ENCODE measurements around the gene TTN. TPM values are rescaled to one million over a fixed set of nuclear protein-coding genes. Genes with fewer than 3 reads are reported as not detected.

Gene TTN
- total RNA-seq, 4 donors from 2014 or later = 0.21 to 2.1 (median 0.76) TPM

DNA sequence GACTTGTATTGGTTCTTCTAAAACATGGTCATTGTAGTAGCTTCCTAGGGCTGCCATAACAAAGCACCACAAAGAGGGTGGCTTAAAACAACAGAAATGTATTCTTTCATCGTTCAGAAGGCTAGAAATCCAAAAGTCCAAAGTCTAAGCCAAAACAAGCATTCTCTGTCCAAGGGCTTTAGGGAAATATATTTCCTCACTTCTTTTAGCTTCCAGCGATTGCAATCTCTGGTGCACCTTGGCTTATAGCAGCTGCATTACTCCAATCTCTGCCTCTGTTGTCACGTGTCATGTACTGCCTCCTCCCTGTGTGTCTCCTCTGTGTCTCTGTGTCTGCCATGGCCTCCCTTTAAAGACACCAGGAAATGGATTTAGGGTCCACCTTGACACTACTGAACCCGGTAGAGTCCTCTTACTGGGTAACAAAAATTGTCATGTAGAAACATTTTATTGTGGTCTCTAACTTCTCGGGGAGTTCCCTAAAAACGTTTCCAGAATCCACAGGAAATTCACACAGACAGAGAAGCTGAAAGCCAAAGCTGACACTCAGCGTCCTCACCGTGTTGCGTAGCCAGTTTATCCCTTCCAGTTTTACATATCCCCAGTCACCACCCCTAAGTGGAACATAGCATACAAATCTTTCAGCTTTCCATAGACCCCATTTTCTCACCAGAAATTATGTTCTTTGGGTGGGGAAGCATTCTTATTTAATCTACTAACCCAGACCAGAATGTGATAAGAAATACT, 20.7 kb upstream of the TTN start:
- Histone ChIP-seq H3K27ac (no peak overlapping the region), H3K4me3 (no peak overlapping the region), H3K27me3 (no peaks in the 10 kb centered on the region), H3K4me1 (peaks cover 6% of the 10 kb centered on the region), H3K9me3 (no peaks in the 10 kb centered on the region), H3K36me3 (no peaks in the 10 kb centered on the region)
- 69% methylated on average over 9 of the region's 9 CpGs for WGBS
- no peak for DNase-seq (ENCODE audit: low spot score in 2 of 2)
- TF ChIP-seq EP300 (IDR thresholded peaks at IDR 0.05) (no peak), POLR2AphosphoS5 (IDR thresholded peaks at IDR 0.05) (no peak), POLR2A (IDR thresholded peaks at IDR 0.05) (no peak), CTCF (IDR thresholded peaks at IDR 0.05) (no peak)

- TF ChIP-seq POLR2AphosphoS5 (IDR thresholded peaks at IDR 0.05) (no peak), CTCF (IDR thresholded peaks at IDR 0.05) (no peak), POLR2A (IDR thresholded peaks at IDR 0.05) (no peak), EP300 (IDR thresholded peaks at IDR 0.05) (no peak)
- no peaks in the 10 kb centered on the region for H3K9me3 ChIP-seq
- DNase-seq (ENCODE audit: low spot score in 2 of 2) = no peak
- H3K36me3 ChIP-seq = no peaks in the 10 kb centered on the region
- H3K27me3 ChIP-seq = no peaks in the 10 kb centered on the region
- 52% methylated on average over 1 of the region's 1 CpG for WGBS
- H3K4me3 ChIP-seq = no peak overlapping the region
- no peak overlapping the region for H3K27ac ChIP-seq
- peaks cover 6% of the 10 kb centered on the region for H3K4me1 ChIP-seq
These were observed 19.9 kb upstream of the TTN start for GRCh38 chr2:178827111-178827510.

GRCh38 chr2:178825183-178825582, 18.0 kb upstream of the TTN start:
- Histone ChIP-seq H3K27ac (no peak overlapping the region), H3K4me1 (peaks cover 6% of the 10 kb centered on the region), H3K36me3 (no peaks in the 10 kb centered on the region), H3K4me3 (no peak overlapping the region), H3K27me3 (no peaks in the 10 kb centered on the region), H3K9me3 (no peaks in the 10 kb centered on the region)
- TF ChIP-seq CTCF (IDR thresholded peaks at IDR 0.05) = no peak
- no peak for TF ChIP-seq POLR2AphosphoS5 (IDR thresholded peaks at IDR 0.05)
- TF ChIP-seq EP300 (IDR thresholded peaks at IDR 0.05) = no peak
- WGBS = 0% methylated on average over 1 of the region's 1 CpG
- no peak for DNase-seq (ENCODE audit: low spot score in 2 of 2)

- Histone ChIP-seq H3K4me1 (peaks cover 6% of the 10 kb centered on the region), H3K27ac (no peak overlapping the region), H3K9me3 (no peaks in the 10 kb centered on the region), H3K27me3 (no peaks in the 10 kb centered on the region), H3K36me3 (no peaks in the 10 kb centered on the region), H3K4me3 (no peak overlapping the region)
- 84% methylated on average over 7 of the region's 7 CpGs for WGBS
- TF ChIP-seq CTCF (IDR thresholded peaks at IDR 0.05) (no peak), POLR2AphosphoS5 (IDR thresholded peaks at IDR 0.05) (no peak), POLR2A (IDR thresholded peaks at IDR 0.05) (no peak), EP300 (IDR thresholded peaks at IDR 0.05) (no peak)
- no peak for DNase-seq (ENCODE audit: low spot score in 2 of 2)
These were observed 17.0 kb upstream of the TTN start for GRCh38 chr2:178824181-178824580.

GRCh38 chr2:178819992-178820391, 12.8 kb upstream of the TTN start:
- no peak for TF ChIP-seq POLR2AphosphoS5 (IDR thresholded peaks at IDR 0.05)
- no peak for TF ChIP-seq EP300 (IDR thresholded peaks at IDR 0.05)
- no peak for TF ChIP-seq CTCF (IDR thresholded peaks at IDR 0.05)
- TF ChIP-seq POLR2A (IDR thresholded peaks at IDR 0.05) = no peak
- Histone ChIP-seq H3K36me3 (no peaks in the 10 kb centered on the region), H3K4me3 (no peak overlapping the region), H3K27ac (no peak overlapping the region), H3K9me3 (no peaks in the 10 kb centered on the region), H3K27me3 (no peaks in the 10 kb centered on the region), H3K4me1 (no peaks in the 10 kb centered on the region)
- 27% methylated on average over 4 of the region's 4 CpGs for WGBS
- DNase-seq (ENCODE audit: low spot score in 2 of 2) = no peak

Data from suprapubic skin (tissue), 4 donors.